ENCODE results near the gene REELD1. TPM values are rescaled to one million over a fixed set of nuclear protein-coding genes. Genes with fewer than 3 reads are reported as not detected.

The REELD1 gene
- total RNA-seq, 1 donor = not detected

- DNase-seq (ENCODE audit: insufficient read length, low spot score, missing footprints) = no peak
Measured at GRCh38 chr4:146212781-146213180, 1.6 kb upstream of the REELD1 start.

DNA sequence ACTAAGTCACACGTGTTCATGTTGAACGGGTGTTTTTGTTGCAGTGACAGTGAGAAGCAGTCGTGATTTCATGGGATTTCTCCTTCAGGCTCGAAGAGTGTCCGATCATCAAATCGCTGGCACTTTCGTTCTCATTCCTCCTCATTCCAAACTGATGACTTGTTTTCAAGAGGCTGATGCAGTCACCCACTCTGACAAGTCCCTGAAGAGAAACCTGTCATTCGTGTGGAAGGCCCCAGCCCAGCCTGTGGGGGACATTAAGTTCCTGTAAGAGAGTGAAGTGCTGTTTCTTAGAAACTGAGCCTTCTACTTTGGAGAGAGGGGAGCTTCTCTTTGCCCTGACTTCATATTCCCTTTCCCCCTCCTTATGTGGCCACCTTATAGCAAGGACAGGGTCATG is 8.0 kb downstream of the REELD1 start:
- Histone ChIP-seq H3K27ac (ENCODE audit: low read depth, low read length) (no peak overlapping the region), H3K4me3 (ENCODE audit: insufficient read depth, low read length) (peak overlapping the region; percentile 41), H3K4me2 (ENCODE audit: insufficient read depth, low read length) (peak overlapping the region; percentile 60), H3K9me3 (ENCODE audit: low read depth, low read length) (no peaks in the 10 kb centered on the region), H3K27me3 (ENCODE audit: insufficient read depth, low read length) (no peaks in the 10 kb centered on the region), H3K4me1 (ENCODE audit: insufficient read depth, low read length) (no peaks in the 10 kb centered on the region), H3K36me3 (ENCODE audit: insufficient read depth, low read length) (no peaks in the 10 kb centered on the region), H4K20me1 (ENCODE audit: insufficient read depth, low read length) (no peaks in the 10 kb centered on the region), H2AFZ (ENCODE audit: low read length) (peak overlapping the region; percentile 73), H3K79me2 (ENCODE audit: insufficient read depth, low read length) (no peaks in the 10 kb centered on the region)
- TF ChIP-seq, protein P1, sequence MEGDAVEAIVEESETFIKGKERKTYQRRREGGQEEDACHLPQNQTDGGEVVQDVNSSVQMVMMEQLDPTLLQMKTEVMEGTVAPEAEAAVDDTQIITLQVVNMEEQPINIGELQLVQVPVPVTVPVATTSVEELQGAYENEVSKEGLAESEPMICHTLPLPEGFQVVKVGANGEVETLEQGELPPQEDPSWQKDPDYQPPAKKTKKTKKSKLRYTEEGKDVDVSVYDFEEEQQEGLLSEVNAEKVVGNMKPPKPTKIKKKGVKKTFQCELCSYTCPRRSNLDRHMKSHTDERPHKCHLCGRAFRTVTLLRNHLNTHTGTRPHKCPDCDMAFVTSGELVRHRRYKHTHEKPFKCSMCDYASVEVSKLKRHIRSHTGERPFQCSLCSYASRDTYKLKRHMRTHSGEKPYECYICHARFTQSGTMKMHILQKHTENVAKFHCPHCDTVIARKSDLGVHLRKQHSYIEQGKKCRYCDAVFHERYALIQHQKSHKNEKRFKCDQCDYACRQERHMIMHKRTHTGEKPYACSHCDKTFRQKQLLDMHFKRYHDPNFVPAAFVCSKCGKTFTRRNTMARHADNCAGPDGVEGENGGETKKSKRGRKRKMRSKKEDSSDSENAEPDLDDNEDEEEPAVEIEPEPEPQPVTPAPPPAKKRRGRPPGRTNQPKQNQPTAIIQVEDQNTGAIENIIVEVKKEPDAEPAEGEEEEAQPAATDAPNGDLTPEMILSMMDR (IDR thresholded peaks at IDR 0.05; ENCODE audit: extremely low read depth, low read depth, low read length) = no peak
- peak; percentile 88 for DNase-seq (ENCODE audit: insufficient read length, low spot score, missing footprints)

More at GRCh38 chr4:146212781-146213180, 1.6 kb upstream of the REELD1 start:
- H3K4me3 ChIP-seq (ENCODE audit: insufficient read depth, low read length) = no peak overlapping the region
- H3K27me3 ChIP-seq (ENCODE audit: insufficient read depth, low read length) = peaks cover 10% of the 10 kb centered on the region
- no peak overlapping the region for H2AFZ ChIP-seq (ENCODE audit: low read length)
- TF ChIP-seq, protein P1 (IDR thresholded peaks at IDR 0.05; ENCODE audit: extremely low read depth, low read depth, low read length) = no peak
- H3K4me2 ChIP-seq (ENCODE audit: insufficient read depth, low read length) = no peak overlapping the region
- no peaks in the 10 kb centered on the region for H3K36me3 ChIP-seq (ENCODE audit: insufficient read depth, low read length)
- H3K4me1 ChIP-seq (ENCODE audit: insufficient read depth, low read length) = no peaks in the 10 kb centered on the region
- no peaks in the 10 kb centered on the region for H3K79me2 ChIP-seq (ENCODE audit: insufficient read depth, low read length)
- no peaks in the 10 kb centered on the region for H4K20me1 ChIP-seq (ENCODE audit: insufficient read depth, low read length)
- no peak overlapping the region for H3K27ac ChIP-seq (ENCODE audit: low read depth, low read length)
- no peaks in the 10 kb centered on the region for H3K9me3 ChIP-seq (ENCODE audit: low read depth, low read length)

DNA sequence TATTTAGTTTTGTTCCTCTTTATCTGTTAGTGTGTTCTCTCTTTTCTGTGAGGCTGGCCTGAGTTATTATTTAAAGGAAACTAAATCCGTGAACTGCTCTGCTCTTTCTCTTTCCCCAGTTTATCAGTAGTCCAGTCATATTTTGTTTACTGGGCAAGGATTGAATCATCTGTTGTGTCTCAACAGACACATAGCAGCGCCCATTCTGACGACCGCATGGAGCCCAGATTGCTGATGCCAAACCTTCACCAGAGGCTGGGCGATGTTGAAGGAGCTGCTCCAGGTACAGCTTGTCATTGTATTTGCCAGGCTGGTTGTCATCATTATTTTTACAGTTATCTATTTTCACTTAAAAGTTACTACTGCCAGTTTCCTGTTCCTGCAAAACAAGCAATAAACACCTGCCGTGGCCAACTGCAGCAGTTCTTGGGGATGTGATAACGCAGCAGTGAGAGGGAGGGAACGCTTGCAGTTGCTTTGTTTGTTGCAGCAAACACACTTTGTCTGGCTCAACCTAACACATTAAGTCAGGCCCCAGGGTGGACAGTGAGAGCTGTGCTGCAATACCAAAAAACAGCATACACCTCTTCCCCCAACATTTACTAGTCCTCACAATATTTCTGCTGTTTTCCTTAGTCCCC is 10.1 kb downstream of the REELD1 start:
- no peaks in the 10 kb centered on the region for H3K79me2 ChIP-seq (ENCODE audit: insufficient read depth, low read length)
- H3K27me3 ChIP-seq (ENCODE audit: insufficient read depth, low read length) = peaks cover 3% of the 10 kb centered on the region
- H3K4me2 ChIP-seq (ENCODE audit: insufficient read depth, low read length) = no peak overlapping the region
- no peak overlapping the region for H2AFZ ChIP-seq (ENCODE audit: low read length)
- H3K36me3 ChIP-seq (ENCODE audit: insufficient read depth, low read length) = no peaks in the 10 kb centered on the region
- H4K20me1 ChIP-seq (ENCODE audit: insufficient read depth, low read length) = no peaks in the 10 kb centered on the region
- H3K4me1 ChIP-seq (ENCODE audit: insufficient read depth, low read length) = no peaks in the 10 kb centered on the region
- DNase-seq (ENCODE audit: insufficient read length, low spot score, missing footprints) = no peak
- no peak overlapping the region for H3K4me3 ChIP-seq (ENCODE audit: insufficient read depth, low read length)
- no peaks in the 10 kb centered on the region for H3K9me3 ChIP-seq (ENCODE audit: low read depth, low read length)
- H3K27ac ChIP-seq (ENCODE audit: low read depth, low read length) = no peak overlapping the region
- TF ChIP-seq, protein P1 (IDR thresholded peaks at IDR 0.05; ENCODE audit: extremely low read depth, low read depth, low read length) = no peak

DNA sequence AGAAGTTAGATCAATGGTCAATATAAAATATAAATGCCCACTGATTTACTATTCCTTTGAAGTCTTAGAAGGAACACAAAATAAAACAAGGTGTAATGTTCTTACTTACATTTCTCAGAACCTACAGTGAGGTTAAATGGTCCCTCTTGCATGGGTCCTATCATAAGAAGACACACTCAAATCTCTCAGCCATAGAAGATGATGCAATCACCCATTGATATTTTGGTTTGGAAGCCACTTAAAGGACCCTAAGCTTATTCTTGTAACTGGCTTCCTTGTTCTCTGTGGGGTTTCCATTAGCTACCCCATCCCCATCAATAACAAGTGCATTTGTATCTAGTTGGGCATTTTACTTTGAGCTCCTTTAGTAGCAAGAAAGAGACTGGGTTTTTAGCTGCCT is 15.1 kb downstream of the REELD1 start:
- no peaks in the 10 kb centered on the region for H3K36me3 ChIP-seq (ENCODE audit: insufficient read depth, low read length)
- no peak overlapping the region for H3K27ac ChIP-seq (ENCODE audit: low read depth, low read length)

More for the DNA sequence above, 15.1 kb downstream of the REELD1 start:
- H2AFZ ChIP-seq (ENCODE audit: low read length) = no peak overlapping the region
- TF ChIP-seq, protein P1 (IDR thresholded peaks at IDR 0.05; ENCODE audit: extremely low read depth, low read depth, low read length) = no peak
- H3K4me1 ChIP-seq (ENCODE audit: insufficient read depth, low read length) = no peaks in the 10 kb centered on the region
- no peak for DNase-seq (ENCODE audit: insufficient read length, low spot score, missing footprints)
- no peaks in the 10 kb centered on the region for H3K9me3 ChIP-seq (ENCODE audit: low read depth, low read length)
- no peak overlapping the region for H3K4me2 ChIP-seq (ENCODE audit: insufficient read depth, low read length)
- H3K27me3 ChIP-seq (ENCODE audit: insufficient read depth, low read length) = peaks cover 6% of the 10 kb centered on the region
- H3K4me3 ChIP-seq (ENCODE audit: insufficient read depth, low read length) = no peak overlapping the region
- H4K20me1 ChIP-seq (ENCODE audit: insufficient read depth, low read length) = no peaks in the 10 kb centered on the region
- H3K79me2 ChIP-seq (ENCODE audit: insufficient read depth, low read length) = no peaks in the 10 kb centered on the region

Measured in osteoblast (primary cell).